Astrocyte of the spinal cord (primary cell): Measurements from ENCODE around the gene NPPB.

Experiments used
- DNase-seq: peaks from one replicate; pipeline ENCODE4 v3.0.0; 2011; ENCODE audit warnings: low read depth, low spot score
- H3K4me3 ChIP-seq: 2 replicates; pipeline ENCODE4 v1.5.1; 2011; ENCODE audit warnings: low read depth, mild to moderate bottlenecking, low read length, moderate library complexity
- in situ Hi-C: cut with HindIII; loops from 2 replicates; pipeline ENCODE4 v1.10.0; 2017; ENCODE audit warnings: low sequenced_read_pairs
- TF ChIP-seq, protein P1 (sequence below): IDR thresholded peaks from 2 replicates; pipeline ENCODE4 v1.5.1; 2012; ENCODE audit warnings: low read depth, mild to moderate bottlenecking, low read length, inconsistent platforms

The NPPB gene

DNA sequence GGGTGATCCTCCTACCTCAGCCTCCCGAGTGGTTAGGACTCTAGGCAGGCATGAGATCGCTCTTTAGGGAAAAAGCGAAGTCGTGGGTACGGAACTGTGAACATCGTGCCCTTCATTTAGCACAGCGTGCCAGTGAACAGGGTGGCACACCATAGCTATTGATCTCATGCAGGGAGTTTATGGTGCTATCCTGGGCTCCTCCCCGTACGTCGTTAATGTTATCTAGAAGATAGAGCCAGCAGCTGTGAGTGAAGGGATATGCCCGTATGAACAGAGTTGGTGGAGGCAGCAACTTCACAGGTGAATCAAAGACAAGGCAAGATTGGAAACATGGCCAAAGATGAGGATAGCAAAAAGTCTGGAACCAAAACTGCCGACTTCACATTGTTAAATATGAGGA lies 41.6 kb downstream of the NPPB start:
- DNase-seq, result no peak
- H3K4me3 ChIP-seq, result no peak overlapping the region
- TF ChIP-seq, protein P1, sequence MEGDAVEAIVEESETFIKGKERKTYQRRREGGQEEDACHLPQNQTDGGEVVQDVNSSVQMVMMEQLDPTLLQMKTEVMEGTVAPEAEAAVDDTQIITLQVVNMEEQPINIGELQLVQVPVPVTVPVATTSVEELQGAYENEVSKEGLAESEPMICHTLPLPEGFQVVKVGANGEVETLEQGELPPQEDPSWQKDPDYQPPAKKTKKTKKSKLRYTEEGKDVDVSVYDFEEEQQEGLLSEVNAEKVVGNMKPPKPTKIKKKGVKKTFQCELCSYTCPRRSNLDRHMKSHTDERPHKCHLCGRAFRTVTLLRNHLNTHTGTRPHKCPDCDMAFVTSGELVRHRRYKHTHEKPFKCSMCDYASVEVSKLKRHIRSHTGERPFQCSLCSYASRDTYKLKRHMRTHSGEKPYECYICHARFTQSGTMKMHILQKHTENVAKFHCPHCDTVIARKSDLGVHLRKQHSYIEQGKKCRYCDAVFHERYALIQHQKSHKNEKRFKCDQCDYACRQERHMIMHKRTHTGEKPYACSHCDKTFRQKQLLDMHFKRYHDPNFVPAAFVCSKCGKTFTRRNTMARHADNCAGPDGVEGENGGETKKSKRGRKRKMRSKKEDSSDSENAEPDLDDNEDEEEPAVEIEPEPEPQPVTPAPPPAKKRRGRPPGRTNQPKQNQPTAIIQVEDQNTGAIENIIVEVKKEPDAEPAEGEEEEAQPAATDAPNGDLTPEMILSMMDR, result no peak
- in situ Hi-C loops, result no loop called here

GRCh38 chr1:11813021-11813420 lies 45.7 kb downstream of the NPPB start:
- no peak for DNase-seq
- H3K4me3 ChIP-seq, result no peak overlapping the region
- TF ChIP-seq, protein P1, result no peak
- in situ Hi-C loops, result no loop called here
